ENCODE measurements around the gene INHBB.

INHBB gene

GRCh38 chr2:120317180-120317533, 28.8 kb upstream of the INHBB start:
- ChIA-PET POLR2A (no interaction called here), CTCF (no interaction called here)
- DNase-seq (ENCODE audit: extremely low spot score) = no peak
- TF ChIP-seq L3MBTL2 (conservative IDR thresholded peaks at IDR 0.05) (no peak), LEF1 (IDR thresholded peaks at IDR 0.05; ENCODE audit: borderline replicate concordance) (no peak), SUZ12 (IDR thresholded peaks at IDR 0.05) (no peak), CTBP1 (IDR thresholded peaks at IDR 0.05; ENCODE audit: borderline replicate concordance) (no peak), ZNF384 (IDR thresholded peaks at IDR 0.05) (no peak), ARNT (IDR thresholded peaks at IDR 0.05) (no peak), ELF4 (IDR thresholded peaks at IDR 0.05) (no peak), NFRKB (IDR thresholded peaks at IDR 0.05) (no peak), BHLHE40 (IDR thresholded peaks at IDR 0.05; ENCODE audit: borderline replicate concordance) (no peak), PKNOX1 (IDR thresholded peaks at IDR 0.05) (no peak), SP1 (IDR thresholded peaks at IDR 0.05) (no peak), TARDBP (IDR thresholded peaks at IDR 0.05) (no peak), HDGF (IDR thresholded peaks at IDR 0.05; ENCODE audit: borderline replicate concordance) (no peak), FOXA1 (IDR thresholded peaks at IDR 0.05) (no peak), FOXM1 (IDR thresholded peaks at IDR 0.05; ENCODE audit: borderline replicate concordance) (no peak), FOXK2 (IDR thresholded peaks at IDR 0.05) (no peak)

- no peak for DNase-seq (ENCODE audit: extremely low spot score)
- ChIA-PET CTCF (no interaction called here), POLR2A (no interaction called here)
- TF ChIP-seq LEF1 (IDR thresholded peaks at IDR 0.05; ENCODE audit: borderline replicate concordance) = no peak
- no peak for TF ChIP-seq ARNT (IDR thresholded peaks at IDR 0.05)
- no peak for TF ChIP-seq SUZ12 (IDR thresholded peaks at IDR 0.05)
- TF ChIP-seq TARDBP (IDR thresholded peaks at IDR 0.05) = no peak
- no peak for TF ChIP-seq ZNF384 (IDR thresholded peaks at IDR 0.05)
- TF ChIP-seq BHLHE40 (IDR thresholded peaks at IDR 0.05; ENCODE audit: borderline replicate concordance) = no peak
- TF ChIP-seq SP1 (IDR thresholded peaks at IDR 0.05) = no peak
- TF ChIP-seq PKNOX1 (IDR thresholded peaks at IDR 0.05) = no peak
- TF ChIP-seq HDGF (IDR thresholded peaks at IDR 0.05; ENCODE audit: borderline replicate concordance) = no peak
- no peak for TF ChIP-seq FOXA1 (IDR thresholded peaks at IDR 0.05)
- no peak for TF ChIP-seq NFRKB (IDR thresholded peaks at IDR 0.05)
- no peak for TF ChIP-seq FOXK2 (IDR thresholded peaks at IDR 0.05)
Measured at GRCh38 chr2:120317916-120318315, 28.0 kb upstream of the INHBB start.

GRCh38 chr2:120318626-120319025, 27.3 kb upstream of the INHBB start:
- TF ChIP-seq SUZ12 (IDR thresholded peaks at IDR 0.05) = no peak
- TF ChIP-seq FOXK2 (IDR thresholded peaks at IDR 0.05) = no peak
- TF ChIP-seq CTBP1 (IDR thresholded peaks at IDR 0.05; ENCODE audit: borderline replicate concordance) = no peak
- TF ChIP-seq ELF4 (IDR thresholded peaks at IDR 0.05) = no peak
- no peak for TF ChIP-seq ZNF384 (IDR thresholded peaks at IDR 0.05)
- no peak for TF ChIP-seq FOXA1 (IDR thresholded peaks at IDR 0.05)
- TF ChIP-seq PKNOX1 (IDR thresholded peaks at IDR 0.05) = no peak
- TF ChIP-seq HDGF (IDR thresholded peaks at IDR 0.05; ENCODE audit: borderline replicate concordance) = no peak
- TF ChIP-seq LEF1 (IDR thresholded peaks at IDR 0.05; ENCODE audit: borderline replicate concordance) = no peak
- CTCF ChIA-PET = no interaction called here
- no peak for DNase-seq (ENCODE audit: extremely low spot score)
- POLR2A ChIA-PET = no interaction called here

GRCh38 chr2:120319123-120319522, 26.8 kb upstream of the INHBB start:
- TF ChIP-seq BHLHE40 (IDR thresholded peaks at IDR 0.05; ENCODE audit: borderline replicate concordance) (no peak), LEF1 (IDR thresholded peaks at IDR 0.05; ENCODE audit: borderline replicate concordance) (no peak), PKNOX1 (IDR thresholded peaks at IDR 0.05) (no peak), ARNT (IDR thresholded peaks at IDR 0.05) (no peak), L3MBTL2 (conservative IDR thresholded peaks at IDR 0.05) (no peak), FOXK2 (IDR thresholded peaks at IDR 0.05) (no peak), FOXM1 (IDR thresholded peaks at IDR 0.05; ENCODE audit: borderline replicate concordance) (no peak), ELF4 (IDR thresholded peaks at IDR 0.05) (no peak), NFRKB (IDR thresholded peaks at IDR 0.05) (no peak), TARDBP (IDR thresholded peaks at IDR 0.05) (no peak), CTBP1 (IDR thresholded peaks at IDR 0.05; ENCODE audit: borderline replicate concordance) (no peak), SP1 (IDR thresholded peaks at IDR 0.05) (no peak), HDGF (IDR thresholded peaks at IDR 0.05; ENCODE audit: borderline replicate concordance) (no peak), SUZ12 (IDR thresholded peaks at IDR 0.05) (no peak), FOXA1 (IDR thresholded peaks at IDR 0.05) (no peak), ZNF384 (IDR thresholded peaks at IDR 0.05) (no peak)
- no peak for DNase-seq (ENCODE audit: extremely low spot score)
- ChIA-PET CTCF (no interaction called here), POLR2A (no interaction called here)

GRCh38 chr2:120319686-120320317, 26.1 kb upstream of the INHBB start:
- DNase-seq (ENCODE audit: extremely low spot score) = no peak
- ChIA-PET POLR2A (no interaction called here), CTCF (no interaction called here)
- TF ChIP-seq L3MBTL2 (conservative IDR thresholded peaks at IDR 0.05) (no peak), ARNT (IDR thresholded peaks at IDR 0.05) (no peak), ZNF384 (IDR thresholded peaks at IDR 0.05) (no peak), FOXK2 (IDR thresholded peaks at IDR 0.05) (no peak), PKNOX1 (IDR thresholded peaks at IDR 0.05) (no peak), HDGF (IDR thresholded peaks at IDR 0.05; ENCODE audit: borderline replicate concordance) (no peak), TARDBP (IDR thresholded peaks at IDR 0.05) (no peak), NFRKB (IDR thresholded peaks at IDR 0.05) (no peak), FOXM1 (IDR thresholded peaks at IDR 0.05; ENCODE audit: borderline replicate concordance) (no peak), CTBP1 (IDR thresholded peaks at IDR 0.05; ENCODE audit: borderline replicate concordance) (no peak), ELF4 (IDR thresholded peaks at IDR 0.05) (no peak), FOXA1 (IDR thresholded peaks at IDR 0.05) (no peak), LEF1 (IDR thresholded peaks at IDR 0.05; ENCODE audit: borderline replicate concordance) (no peak), SUZ12 (IDR thresholded peaks at IDR 0.05) (no peak), BHLHE40 (IDR thresholded peaks at IDR 0.05; ENCODE audit: borderline replicate concordance) (no peak), SP1 (IDR thresholded peaks at IDR 0.05) (no peak)
